ENCODE data around the gene SNAI3. TPM values are rescaled to one million over a fixed set of nuclear protein-coding genes. Genes with fewer than 3 reads are reported as not detected.

Gene SNAI3
- total and polyA plus RNA-seq, 12 donors: 0.21 to 8.6 (median 1.3) TPM

GRCh38 chr16:88716601-88717001, 30.3 kb upstream of the SNAI3 start:
- no peak overlapping the region for H3K4me3 ChIP-seq
- no peak overlapping the region for H3K27ac ChIP-seq
- H3K36me3 ChIP-seq: peaks cover 0 to 85% (median 41%) of the 10 kb centered on the region in 9 donors
- H3K4me1 ChIP-seq: no peaks in the 10 kb centered on the region
- WGBS, 2 donors: 96 to 97% methylated on average over 21 of the region's 21 CpGs
- intact Hi-C loops (cut with DNase I): no loop called here
- no peak for ATAC-seq
- H3K27me3 ChIP-seq: no peaks in the 10 kb centered on the region
- DNase-seq: no peak
- no peak for TF ChIP-seq CTCF (IDR thresholded peaks at IDR 0.05)
- no peaks in the 10 kb centered on the region for H3K9me3 ChIP-seq

- no peak for TF ChIP-seq CTCF (IDR thresholded peaks at IDR 0.05)
- Histone ChIP-seq H3K4me3 (no peak overlapping the region), H3K36me3 (peaks cover 0 to 81% (median 37%) of the 10 kb centered on the region in 9 donors), H3K4me1 (no peaks in the 10 kb centered on the region), H3K27me3 (no peaks in the 10 kb centered on the region), H3K27ac (no peak overlapping the region), H3K9me3 (no peaks in the 10 kb centered on the region)
- ATAC-seq: no peak
- DNase-seq: no peak
- WGBS, 2 donors: 93 to 95% methylated on average over 15 of the region's 15 CpGs
- intact Hi-C loops (cut with DNase I): no loop called here
These were observed 29.9 kb upstream of the SNAI3 start for GRCh38 chr16:88716201-88716600.

DNA sequence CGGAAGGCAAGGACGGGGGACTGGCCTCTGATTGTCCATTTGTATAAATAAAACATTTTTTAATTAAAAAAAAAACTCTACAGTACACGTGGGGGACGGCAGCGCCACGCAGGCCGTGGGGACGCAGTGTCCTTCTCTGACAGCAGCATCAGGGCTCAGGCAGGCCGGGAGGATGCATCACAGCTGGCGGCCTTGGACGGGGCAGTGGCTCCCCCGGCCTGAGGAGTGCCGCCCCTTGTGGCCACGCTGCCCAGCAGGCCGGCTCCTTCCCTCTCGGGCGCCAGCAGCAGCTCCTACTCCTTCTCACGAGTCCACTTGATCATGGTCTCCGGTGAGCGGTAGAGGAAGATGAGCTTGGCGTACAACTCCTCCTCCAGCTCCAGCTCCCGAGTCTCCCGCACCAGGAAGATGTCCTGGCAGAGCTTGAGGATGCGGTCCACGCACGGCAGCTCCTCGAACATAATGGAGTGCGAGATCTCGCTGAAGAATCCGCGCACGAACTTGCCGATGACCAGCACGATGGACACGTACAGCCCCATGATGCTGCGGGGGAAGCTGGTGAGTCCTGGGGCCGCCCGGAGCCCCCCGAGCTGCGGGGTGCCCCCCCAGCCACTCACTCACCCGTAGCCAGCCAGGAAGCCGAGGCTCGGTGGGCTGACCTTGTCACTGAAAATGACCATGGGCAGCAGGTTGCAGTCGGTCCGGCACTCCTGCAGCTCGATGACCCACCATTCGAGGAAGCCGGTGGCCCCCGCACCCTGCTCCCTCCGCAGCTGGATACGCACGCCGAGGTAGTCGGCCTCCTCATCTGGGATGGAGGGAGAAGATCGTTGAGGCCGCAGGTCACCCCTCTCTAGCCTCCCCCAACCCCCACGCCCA, 29.2 kb upstream of the SNAI3 start:
- H3K27ac ChIP-seq: no peak overlapping the region
- DNase-seq (no peak), ATAC-seq (no peak)
- H3K9me3 ChIP-seq: no peaks in the 10 kb centered on the region
- no peaks in the 10 kb centered on the region for H3K4me1 ChIP-seq
- intact Hi-C loops (cut with DNase I): no loop called here
- WGBS, 2 donors: 92 to 93% methylated on average over 57 of the region's 57 CpGs
- no peaks in the 10 kb centered on the region for H3K27me3 ChIP-seq
- TF ChIP-seq CTCF (IDR thresholded peaks at IDR 0.05): no peak
- H3K36me3 ChIP-seq: peaks cover 0 to 74% (median 35%) of the 10 kb centered on the region in 9 donors
- H3K4me3 ChIP-seq: no peak overlapping the region

- Histone ChIP-seq H3K36me3 (peaks cover 0 to 72% (median 35%) of the 10 kb centered on the region in 9 donors), H3K9me3 (no peaks in the 10 kb centered on the region), H3K27me3 (no peaks in the 10 kb centered on the region), H3K4me3 (no peak overlapping the region), H3K4me1 (no peaks in the 10 kb centered on the region), H3K27ac (no peak overlapping the region)
- no peak for TF ChIP-seq CTCF (IDR thresholded peaks at IDR 0.05)
- intact Hi-C loops (cut with DNase I): no loop called here
- WGBS, 2 donors: 89 to 93% methylated on average over 42 of the region's 42 CpGs
- ATAC-seq (peak in 1 of 8 donors; percentile 3), DNase-seq (no peak)
These were observed 28.4 kb upstream of the SNAI3 start for GRCh38 chr16:88714420-88715302.
